ENCODE measurements around the gene SEMA3D.

SEMA3D gene

DNA sequence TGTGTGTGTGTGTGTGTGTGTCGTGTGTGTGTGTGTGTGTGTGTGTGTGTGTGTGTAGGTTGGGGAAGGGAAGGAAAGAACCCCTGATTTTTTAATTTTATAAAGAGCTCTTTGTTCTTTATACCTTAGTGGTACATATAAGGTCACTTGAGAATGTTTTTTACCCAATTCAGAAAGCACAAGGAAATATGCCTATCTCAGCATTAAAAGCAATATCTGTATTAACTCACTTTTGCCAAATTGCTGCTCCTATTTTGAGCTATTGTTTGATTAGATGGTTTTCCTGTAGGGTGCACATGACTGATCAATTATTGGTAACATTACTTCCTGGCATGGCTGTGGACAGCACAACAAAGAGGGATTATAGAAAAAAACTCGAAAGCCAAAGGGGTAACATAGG lies 60.5 kb downstream of the SEMA3D start:
- Histone ChIP-seq H3K36me3 (ENCODE audit: control insufficient read depth, insufficient read depth, low read length) (no peaks in the 10 kb centered on the region), H3K27ac (ENCODE audit: low read depth, low read length) (no peak overlapping the region), H3K9me3 (ENCODE audit: control insufficient read depth, insufficient read depth, low read length) (no peaks in the 10 kb centered on the region), H3K27me3 (ENCODE audit: control insufficient read depth, insufficient read depth, low read length) (no peaks in the 10 kb centered on the region), H3K4me3 (ENCODE audit: low read depth, low read length) (no peak overlapping the region), H3K9ac (ENCODE audit: low read depth, low read length) (no peak overlapping the region), H3K4me1 (ENCODE audit: control insufficient read depth, insufficient read depth, low read length) (0 out of 2 replicates have a peak, but pooled peaks cover 3% of the 10 kb centered on the region)

DNA sequence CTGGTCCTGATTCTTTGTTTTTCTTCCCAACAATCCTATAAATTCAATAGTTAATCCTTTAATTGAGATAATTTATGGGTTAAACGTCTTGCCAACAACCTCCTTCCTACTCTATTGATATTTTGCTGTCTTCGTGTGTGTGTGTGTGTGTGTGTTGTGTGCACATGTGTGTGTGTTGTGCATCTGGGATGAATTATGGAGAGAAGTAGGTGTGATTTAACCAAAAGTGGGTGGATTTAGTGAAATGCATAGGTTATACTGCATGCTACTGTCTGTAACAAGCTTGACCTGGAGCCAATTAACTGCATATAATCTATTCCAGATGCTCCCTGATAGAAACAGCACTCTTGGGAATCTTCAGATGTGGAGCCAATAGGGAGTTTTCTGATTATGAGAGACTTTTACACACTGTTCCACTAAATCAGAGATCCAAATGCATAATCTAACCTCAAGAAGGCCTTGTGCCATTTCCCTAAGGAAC lies 61.2 kb downstream of the SEMA3D start:
- Histone ChIP-seq H3K4me3 (ENCODE audit: low read depth, low read length) (no peak overlapping the region), H3K36me3 (ENCODE audit: control insufficient read depth, insufficient read depth, low read length) (no peaks in the 10 kb centered on the region), H3K9me3 (ENCODE audit: control insufficient read depth, insufficient read depth, low read length) (no peaks in the 10 kb centered on the region), H3K4me1 (ENCODE audit: control insufficient read depth, insufficient read depth, low read length) (0 out of 2 replicates have a peak, but pooled peaks cover 3% of the 10 kb centered on the region), H3K27me3 (ENCODE audit: control insufficient read depth, insufficient read depth, low read length) (no peaks in the 10 kb centered on the region), H3K9ac (ENCODE audit: low read depth, low read length) (no peak overlapping the region), H3K27ac (ENCODE audit: low read depth, low read length) (no peak overlapping the region)

DNA sequence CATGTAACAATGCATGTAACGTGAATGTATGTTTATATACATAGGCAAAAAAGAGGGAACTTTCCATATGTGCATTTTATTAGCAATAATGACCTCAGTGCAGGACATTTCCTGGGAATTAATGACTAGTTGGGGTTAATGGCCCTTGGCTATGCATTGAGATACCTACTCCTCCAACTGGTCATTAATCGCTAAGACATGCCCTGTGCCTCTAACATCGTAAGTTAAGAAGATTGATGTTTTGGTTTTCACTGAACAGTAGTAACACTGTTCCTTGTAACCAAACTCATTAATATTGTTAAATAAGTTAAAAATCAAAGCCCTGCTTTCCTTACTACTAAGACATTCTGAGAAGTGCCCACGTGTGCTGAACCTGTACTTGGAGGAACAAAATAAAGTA lies 61.7 kb downstream of the SEMA3D start:
- no peaks in the 10 kb centered on the region for H3K36me3 ChIP-seq (ENCODE audit: control insufficient read depth, insufficient read depth, low read length)
- H3K27ac ChIP-seq (ENCODE audit: low read depth, low read length) = no peak overlapping the region
- no peaks in the 10 kb centered on the region for H3K9me3 ChIP-seq (ENCODE audit: control insufficient read depth, insufficient read depth, low read length)
- no peaks in the 10 kb centered on the region for H3K27me3 ChIP-seq (ENCODE audit: control insufficient read depth, insufficient read depth, low read length)
- H3K4me3 ChIP-seq (ENCODE audit: low read depth, low read length) = no peak overlapping the region
- no peak overlapping the region for H3K9ac ChIP-seq (ENCODE audit: low read depth, low read length)
- 0 out of 2 replicates have a peak, but pooled peaks cover 3% of the 10 kb centered on the region for H3K4me1 ChIP-seq (ENCODE audit: control insufficient read depth, insufficient read depth, low read length)

- Histone ChIP-seq H3K9me3 (ENCODE audit: control insufficient read depth, insufficient read depth, low read length) (no peaks in the 10 kb centered on the region), H3K4me1 (ENCODE audit: control insufficient read depth, insufficient read depth, low read length) (0 out of 2 replicates have a peak, but pooled peaks cover 3% of the 10 kb centered on the region), H3K27me3 (ENCODE audit: control insufficient read depth, insufficient read depth, low read length) (no peaks in the 10 kb centered on the region), H3K27ac (ENCODE audit: low read depth, low read length) (no peak overlapping the region), H3K4me3 (ENCODE audit: low read depth, low read length) (no peak overlapping the region), H3K36me3 (ENCODE audit: control insufficient read depth, insufficient read depth, low read length) (no peaks in the 10 kb centered on the region), H3K9ac (ENCODE audit: low read depth, low read length) (no peak overlapping the region)
Observed at GRCh38 chr7:85119934-85120333, 66.9 kb downstream of the SEMA3D start.

GRCh38 chr7:85115862-85116261 lies 71.0 kb downstream of the SEMA3D start:
- Histone ChIP-seq H3K9ac (ENCODE audit: low read depth, low read length) (no peak overlapping the region), H3K27ac (ENCODE audit: low read depth, low read length) (no peak overlapping the region)

GRCh38 chr7:85115006-85115405 lies 71.8 kb downstream of the SEMA3D start:
- Histone ChIP-seq H3K27ac (ENCODE audit: low read depth, low read length) (no peak overlapping the region), H3K36me3 (ENCODE audit: control insufficient read depth, insufficient read depth, low read length) (no peaks in the 10 kb centered on the region), H3K4me3 (ENCODE audit: low read depth, low read length) (no peak overlapping the region), H3K9ac (ENCODE audit: low read depth, low read length) (no peak overlapping the region), H3K9me3 (ENCODE audit: control insufficient read depth, insufficient read depth, low read length) (no peaks in the 10 kb centered on the region), H3K4me1 (ENCODE audit: control insufficient read depth, insufficient read depth, low read length) (no peaks in the 10 kb centered on the region), H3K27me3 (ENCODE audit: control insufficient read depth, insufficient read depth, low read length) (no peaks in the 10 kb centered on the region)

More at GRCh38 chr7:85115862-85116261, 71.0 kb downstream of the SEMA3D start:
- Histone ChIP-seq H3K36me3 (ENCODE audit: control insufficient read depth, insufficient read depth, low read length) (no peaks in the 10 kb centered on the region), H3K4me3 (ENCODE audit: low read depth, low read length) (no peak overlapping the region), H3K27me3 (ENCODE audit: control insufficient read depth, insufficient read depth, low read length) (no peaks in the 10 kb centered on the region), H3K4me1 (ENCODE audit: control insufficient read depth, insufficient read depth, low read length) (no peaks in the 10 kb centered on the region), H3K9me3 (ENCODE audit: control insufficient read depth, insufficient read depth, low read length) (no peaks in the 10 kb centered on the region)

- H3K4me1 ChIP-seq (ENCODE audit: control insufficient read depth, insufficient read depth, low read length) = no peaks in the 10 kb centered on the region
- H3K36me3 ChIP-seq (ENCODE audit: control insufficient read depth, insufficient read depth, low read length) = no peaks in the 10 kb centered on the region
- no peak overlapping the region for H3K9ac ChIP-seq (ENCODE audit: low read depth, low read length)
- no peaks in the 10 kb centered on the region for H3K9me3 ChIP-seq (ENCODE audit: control insufficient read depth, insufficient read depth, low read length)
- H3K27me3 ChIP-seq (ENCODE audit: control insufficient read depth, insufficient read depth, low read length) = no peaks in the 10 kb centered on the region
- no peak overlapping the region for H3K4me3 ChIP-seq (ENCODE audit: low read depth, low read length)
- H3K27ac ChIP-seq (ENCODE audit: low read depth, low read length) = no peak overlapping the region
Observed at GRCh38 chr7:85114342-85114741, 72.5 kb downstream of the SEMA3D start.

DNA sequence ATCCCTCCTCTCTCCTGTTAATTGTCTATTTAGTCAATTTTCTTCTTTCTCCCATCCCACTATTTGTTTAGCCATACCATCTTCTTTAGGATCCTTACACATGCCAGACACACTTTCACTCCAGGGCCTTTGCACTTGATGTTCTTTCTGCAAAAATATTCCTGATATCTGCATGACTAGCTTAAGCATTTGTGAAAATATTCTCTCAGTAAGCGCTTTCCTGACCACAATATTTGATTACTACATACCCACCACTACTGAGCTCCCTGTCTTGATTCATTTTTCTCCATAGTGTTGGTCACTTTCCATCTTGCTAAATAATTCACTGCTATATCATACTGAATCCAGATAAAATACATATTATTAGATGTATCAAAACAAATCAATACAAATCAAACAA lies 75.1 kb downstream of the SEMA3D start:
- no peaks in the 10 kb centered on the region for H3K36me3 ChIP-seq (ENCODE audit: control insufficient read depth, insufficient read depth, low read length)
- H3K27ac ChIP-seq (ENCODE audit: low read depth, low read length) = no peak overlapping the region
- no peaks in the 10 kb centered on the region for H3K27me3 ChIP-seq (ENCODE audit: control insufficient read depth, insufficient read depth, low read length)
- no peaks in the 10 kb centered on the region for H3K9me3 ChIP-seq (ENCODE audit: control insufficient read depth, insufficient read depth, low read length)
- H3K4me3 ChIP-seq (ENCODE audit: low read depth, low read length) = no peak overlapping the region
- no peak overlapping the region for H3K9ac ChIP-seq (ENCODE audit: low read depth, low read length)
- no peaks in the 10 kb centered on the region for H3K4me1 ChIP-seq (ENCODE audit: control insufficient read depth, insufficient read depth, low read length)

GRCh38 chr7:85106719-85107118 lies 80.1 kb downstream of the SEMA3D start:
- H3K4me3 ChIP-seq (ENCODE audit: low read depth, low read length) = no peak overlapping the region
- H3K36me3 ChIP-seq (ENCODE audit: control insufficient read depth, insufficient read depth, low read length) = no peaks in the 10 kb centered on the region
- H3K9ac ChIP-seq (ENCODE audit: low read depth, low read length) = no peak overlapping the region
- H3K4me1 ChIP-seq (ENCODE audit: control insufficient read depth, insufficient read depth, low read length) = no peaks in the 10 kb centered on the region
- no peaks in the 10 kb centered on the region for H3K27me3 ChIP-seq (ENCODE audit: control insufficient read depth, insufficient read depth, low read length)
- H3K9me3 ChIP-seq (ENCODE audit: control insufficient read depth, insufficient read depth, low read length) = no peaks in the 10 kb centered on the region
- H3K27ac ChIP-seq (ENCODE audit: low read depth, low read length) = no peak overlapping the region

GRCh38 chr7:85104432-85105205 lies 82.2 kb downstream of the SEMA3D start:
- H3K4me1 ChIP-seq (ENCODE audit: control insufficient read depth, insufficient read depth, low read length) = no peaks in the 10 kb centered on the region
- H3K9me3 ChIP-seq (ENCODE audit: control insufficient read depth, insufficient read depth, low read length) = no peaks in the 10 kb centered on the region
- H3K4me3 ChIP-seq (ENCODE audit: low read depth, low read length) = no peak overlapping the region
- H3K36me3 ChIP-seq (ENCODE audit: control insufficient read depth, insufficient read depth, low read length) = no peaks in the 10 kb centered on the region
- no peaks in the 10 kb centered on the region for H3K27me3 ChIP-seq (ENCODE audit: control insufficient read depth, insufficient read depth, low read length)
- no peak overlapping the region for H3K9ac ChIP-seq (ENCODE audit: low read depth, low read length)
- no peak overlapping the region for H3K27ac ChIP-seq (ENCODE audit: low read depth, low read length)

GRCh38 chr7:85103962-85104361 lies 82.9 kb downstream of the SEMA3D start:
- Histone ChIP-seq H3K4me3 (ENCODE audit: low read depth, low read length) (no peak overlapping the region), H3K36me3 (ENCODE audit: control insufficient read depth, insufficient read depth, low read length) (no peaks in the 10 kb centered on the region), H3K27ac (ENCODE audit: low read depth, low read length) (no peak overlapping the region), H3K4me1 (ENCODE audit: control insufficient read depth, insufficient read depth, low read length) (no peaks in the 10 kb centered on the region), H3K9me3 (ENCODE audit: control insufficient read depth, insufficient read depth, low read length) (no peaks in the 10 kb centered on the region), H3K27me3 (ENCODE audit: control insufficient read depth, insufficient read depth, low read length) (no peaks in the 10 kb centered on the region), H3K9ac (ENCODE audit: low read depth, low read length) (no peak overlapping the region)
